Skeletal muscle cell (primary cell): ENCODE data around the gene CXCR5.

Experiments
- DNase-seq: peaks from one replicate; pipeline ENCODE4 v3.0.0-alpha.2; 2010; ENCODE audit warnings: low read depth
- H3K4me3 ChIP-seq: 2 replicates; pipeline ENCODE4 v1.5.1; 2011; ENCODE audit warnings: low read depth, mild to moderate bottlenecking, control low read depth, low read length, moderate library complexity

Gene CXCR5

GRCh38 chr11:118872403-118872821 lies 11.3 kb upstream of the CXCR5 start:
- no peak overlapping the region for H3K4me3 ChIP-seq
- no peak for DNase-seq

GRCh38 chr11:118873804-118874203 lies 9.9 kb upstream of the CXCR5 start:
- DNase-seq, result no peak
- no peak overlapping the region for H3K4me3 ChIP-seq

GRCh38 chr11:118876286-118876685 lies 7.4 kb upstream of the CXCR5 start:
- DNase-seq, result no peak
- H3K4me3 ChIP-seq, result no peak overlapping the region

GRCh38 chr11:118877487-118878162 lies 6.1 kb upstream of the CXCR5 start:
- no peak for DNase-seq
- H3K4me3 ChIP-seq, result no peak overlapping the region

GRCh38 chr11:118878163-118878563 lies 5.5 kb upstream of the CXCR5 start:
- H3K4me3 ChIP-seq, result no peak overlapping the region
- no peak for DNase-seq

- no peak overlapping the region for H3K4me3 ChIP-seq
- no peak for DNase-seq
Observed at GRCh38 chr11:118881228-118881627, 2.5 kb upstream of the CXCR5 start.

- H3K4me3 ChIP-seq, result no peak overlapping the region
- DNase-seq, result no peak
Observed at GRCh38 chr11:118882491-118882890, 1.2 kb upstream of the CXCR5 start.

GRCh38 chr11:118883004-118883367 lies 706 bp upstream of the CXCR5 start:
- DNase-seq, result no peak
- H3K4me3 ChIP-seq, result no peak overlapping the region

GRCh38 chr11:118884875-118885274 lies 1.2 kb downstream of the CXCR5 start:
- no peak overlapping the region for H3K4me3 ChIP-seq
- DNase-seq, result no peak

- H3K4me3 ChIP-seq, result no peak overlapping the region
Observed at GRCh38 chr11:118885319-118885718, 1.6 kb downstream of the CXCR5 start.

GRCh38 chr11:118885831-118886565 lies 2.3 kb downstream of the CXCR5 start:
- no peak overlapping the region for H3K4me3 ChIP-seq
- DNase-seq, result no peak

More at GRCh38 chr11:118885319-118885718, 1.6 kb downstream of the CXCR5 start:
- no peak for DNase-seq

- DNase-seq, result no peak
- H3K4me3 ChIP-seq, result no peak overlapping the region
Observed at GRCh38 chr11:118886681-118887111, 3.0 kb downstream of the CXCR5 start.

GRCh38 chr11:118887206-118887605 lies 3.5 kb downstream of the CXCR5 start:
- H3K4me3 ChIP-seq, result no peak overlapping the region
- no peak for DNase-seq

- no peak for DNase-seq
- H3K4me3 ChIP-seq, result no peak overlapping the region
Observed at GRCh38 chr11:118888398-118888797, 4.7 kb downstream of the CXCR5 start.

GRCh38 chr11:118889797-118890196 lies 6.1 kb downstream of the CXCR5 start:
- DNase-seq, result no peak
- no peak overlapping the region for H3K4me3 ChIP-seq

- no peak overlapping the region for H3K4me3 ChIP-seq
- DNase-seq, result no peak
Observed at GRCh38 chr11:118892514-118892913, 8.8 kb downstream of the CXCR5 start.

- no peak overlapping the region for H3K4me3 ChIP-seq
- DNase-seq, result no peak
Observed at GRCh38 chr11:118892964-118893363, 9.3 kb downstream of the CXCR5 start.

GRCh38 chr11:118893662-118894061 lies 10.0 kb downstream of the CXCR5 start:
- H3K4me3 ChIP-seq, result no peak overlapping the region
- no peak for DNase-seq

GRCh38 chr11:118894192-118894591 lies 10.5 kb downstream of the CXCR5 start:
- DNase-seq, result no peak
- no peak overlapping the region for H3K4me3 ChIP-seq

GRCh38 chr11:118895093-118896039 lies 11.7 kb downstream of the CXCR5 start:
- no peak overlapping the region for H3K4me3 ChIP-seq
- no peak for DNase-seq
